ENCODE measurements around the gene METAP2.
"Not testable (repeated sequence)": the region's sequence is repeated elsewhere in the genome, so short reads cannot be mapped to it uniquely, and the experiment has no call there.

METAP2 gene

DNA sequence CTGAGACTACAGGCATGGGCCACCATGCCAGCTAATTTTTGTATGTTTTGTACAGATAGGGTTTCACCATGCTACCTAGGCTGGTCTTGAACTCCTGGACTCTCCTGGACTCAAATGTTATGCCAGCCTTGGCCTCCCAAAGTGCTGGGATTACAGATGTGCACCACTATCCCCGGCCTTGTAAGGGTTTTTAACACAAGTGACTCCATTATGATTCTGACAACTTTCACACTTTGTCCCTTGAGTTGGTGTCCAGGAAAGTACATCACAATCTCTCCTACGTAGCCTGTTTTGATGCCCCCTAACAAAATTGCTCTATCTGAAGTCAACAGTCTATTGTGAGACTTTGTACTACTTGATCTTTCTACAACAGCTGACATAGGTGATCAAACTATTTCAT, 11.4 kb upstream of the METAP2 start:
- no peak for DNase-seq (ENCODE audit: low read depth in 2 of 2)

DNA sequence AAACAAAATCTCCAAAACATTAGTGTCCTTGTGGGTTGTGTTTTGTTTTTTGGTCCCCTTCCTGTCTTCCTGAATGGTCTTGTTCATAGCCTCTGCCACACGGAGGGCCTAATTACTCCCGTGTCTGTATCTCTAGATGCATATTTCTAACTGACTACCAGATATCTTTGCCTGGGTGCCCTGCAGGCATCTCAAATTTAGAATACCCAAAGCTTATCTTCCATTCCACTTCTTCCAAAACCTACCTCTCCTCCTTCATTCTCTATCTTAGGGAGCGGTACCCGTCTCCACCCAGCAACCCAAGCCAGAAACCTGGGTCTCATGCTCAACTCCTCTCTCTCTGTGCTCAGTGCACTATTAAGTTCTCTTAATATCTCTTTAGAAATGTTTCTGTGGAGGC, 10.9 kb upstream of the METAP2 start:
- DNase-seq (ENCODE audit: low read depth in 2 of 2) = no peak

- DNase-seq (ENCODE audit: low read depth in 2 of 2) = not testable (repeated sequence)
Observed at GRCh38 chr12:95463776-95464175, 10.2 kb upstream of the METAP2 start.

- DNase-seq (ENCODE audit: low read depth in 2 of 2) = no peak
Observed at GRCh38 chr12:95465275-95465674, 8.7 kb upstream of the METAP2 start.

- no peak for DNase-seq (ENCODE audit: low read depth in 2 of 2)
Observed at GRCh38 chr12:95470300-95470699, 3.7 kb upstream of the METAP2 start.

- peak in 1 of 2 donors; percentile 7 for DNase-seq (ENCODE audit: low read depth in 2 of 2)
Observed at GRCh38 chr12:95473231-95473883, 595 bp upstream of the METAP2 start.

DNA sequence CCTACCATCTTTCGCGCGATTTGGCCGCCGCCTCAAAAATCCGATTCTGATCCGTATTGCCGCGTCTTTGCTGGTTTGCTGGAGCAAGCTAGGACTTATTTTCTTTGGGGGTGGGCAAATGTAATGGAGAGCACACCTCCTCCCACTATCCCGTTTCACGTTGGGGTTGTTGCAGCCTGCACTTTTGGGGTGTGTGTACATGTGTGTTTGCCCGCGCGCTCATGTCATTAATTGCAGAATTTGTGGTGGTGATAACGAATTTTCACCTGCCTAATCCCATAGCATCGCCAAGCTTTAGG, 657 bp downstream of the METAP2 start:
- DNase-seq (ENCODE audit: low read depth in 2 of 2) = no peak

- no peak for DNase-seq (ENCODE audit: low read depth in 2 of 2)
Observed at GRCh38 chr12:95480230-95480629, 6.3 kb downstream of the METAP2 start.

GRCh38 chr12:95481072-95481471, 7.1 kb downstream of the METAP2 start:
- no peak for DNase-seq (ENCODE audit: low read depth in 2 of 2)

DNA sequence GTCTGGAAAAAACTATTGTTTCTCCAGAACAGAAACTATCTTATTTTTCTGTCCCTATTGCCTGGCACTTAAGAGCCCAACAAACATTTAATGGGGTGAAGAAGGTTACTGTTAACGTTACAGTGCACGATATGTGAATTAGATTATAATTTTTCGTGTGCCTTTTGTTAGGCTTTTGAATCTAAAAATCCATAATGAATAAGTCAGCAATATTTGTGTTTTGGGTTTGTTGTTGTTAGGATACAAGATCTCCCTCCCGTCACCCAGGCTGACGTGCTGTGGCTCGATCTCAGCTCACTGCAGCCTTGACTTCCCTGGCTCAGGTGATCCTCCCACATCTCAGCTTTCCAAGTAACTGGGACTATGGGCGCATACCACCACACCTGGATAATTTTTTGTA, 7.9 kb downstream of the METAP2 start:
- no peak for DNase-seq (ENCODE audit: low read depth in 2 of 2)

DNA sequence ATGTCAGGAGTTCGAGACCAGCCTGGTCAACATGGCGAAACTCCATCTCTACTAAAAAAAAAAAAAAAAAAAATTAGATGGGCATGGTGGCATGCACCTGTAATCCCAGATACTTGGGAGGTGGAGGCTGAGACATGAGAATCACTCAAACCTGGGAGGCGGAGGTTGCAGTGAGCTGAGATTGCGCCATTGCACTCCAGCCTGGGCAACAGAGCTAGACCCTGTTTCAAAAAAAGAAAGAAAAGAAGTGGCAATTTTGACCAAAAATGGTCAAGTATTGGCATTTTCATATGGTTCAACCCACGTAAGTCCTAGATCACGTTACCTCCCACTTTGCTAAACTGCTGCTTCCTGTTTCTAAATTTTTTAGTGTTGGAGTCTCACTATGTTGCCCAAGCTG, 8.6 kb downstream of the METAP2 start:
- not testable (repeated sequence) for DNase-seq (ENCODE audit: low read depth in 2 of 2)

DNA sequence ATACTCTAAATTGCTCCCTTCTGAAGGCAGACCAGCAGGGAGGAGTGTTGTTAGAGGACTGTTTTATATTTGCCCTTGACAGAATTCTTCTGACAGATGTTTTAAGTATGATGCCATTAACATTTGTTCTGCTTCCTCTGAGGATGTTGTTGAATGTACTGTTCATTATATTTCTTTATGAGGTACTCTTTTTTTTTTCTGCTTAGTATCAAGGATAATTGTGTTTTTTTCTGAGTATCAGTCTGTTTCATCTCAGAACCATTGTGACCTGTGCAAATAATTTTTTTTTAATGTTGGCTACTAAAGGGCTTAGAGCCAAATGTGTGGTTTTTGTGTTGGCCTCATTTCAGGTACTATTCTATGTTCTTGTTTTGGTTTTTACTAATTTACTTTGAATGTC, 10.6 kb downstream of the METAP2 start:
- DNase-seq (ENCODE audit: low read depth in 2 of 2) = no peak

DNA sequence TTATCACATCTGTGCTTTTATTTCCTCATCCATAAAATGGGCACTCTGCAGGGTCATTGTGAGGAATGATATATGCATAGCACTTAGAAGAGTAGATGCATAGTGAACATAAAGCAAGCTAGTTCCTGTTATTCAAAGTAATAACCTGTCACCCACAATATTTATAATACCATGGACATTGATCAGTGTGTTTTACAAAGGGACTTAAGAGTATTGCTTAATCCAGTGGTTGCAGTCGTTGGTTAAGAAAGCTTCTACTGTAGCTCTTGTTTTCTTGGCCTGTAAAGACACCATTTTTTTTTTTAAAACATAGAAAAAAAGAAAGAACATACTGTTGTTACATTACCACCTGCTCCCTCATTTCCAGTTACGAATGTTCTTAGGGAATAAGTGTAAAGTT, 13.1 kb downstream of the METAP2 start:
- no peak for DNase-seq (ENCODE audit: low read depth in 2 of 2)

DNA sequence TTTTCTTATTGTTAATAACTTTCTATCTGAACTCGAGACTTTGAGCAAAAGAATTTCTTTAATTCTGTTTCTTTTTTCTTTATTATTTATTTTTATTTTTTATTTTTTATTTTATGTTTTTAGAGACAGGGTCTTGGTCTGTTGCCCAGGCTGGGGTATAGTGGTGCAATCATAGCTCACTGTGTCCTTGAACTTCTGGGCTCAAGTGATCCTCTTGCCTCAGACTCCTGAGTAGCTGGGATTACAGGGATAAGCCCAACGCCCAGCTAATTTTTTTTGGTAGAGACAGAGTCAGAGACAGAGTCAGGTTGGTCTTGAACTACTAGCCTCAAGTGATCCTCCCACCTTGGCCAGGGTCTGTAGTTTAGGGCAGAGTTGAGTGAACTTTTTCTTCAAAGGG, 18.5 kb downstream of the METAP2 start:
- DNase-seq (ENCODE audit: low read depth in 2 of 2) = no peak

DNA sequence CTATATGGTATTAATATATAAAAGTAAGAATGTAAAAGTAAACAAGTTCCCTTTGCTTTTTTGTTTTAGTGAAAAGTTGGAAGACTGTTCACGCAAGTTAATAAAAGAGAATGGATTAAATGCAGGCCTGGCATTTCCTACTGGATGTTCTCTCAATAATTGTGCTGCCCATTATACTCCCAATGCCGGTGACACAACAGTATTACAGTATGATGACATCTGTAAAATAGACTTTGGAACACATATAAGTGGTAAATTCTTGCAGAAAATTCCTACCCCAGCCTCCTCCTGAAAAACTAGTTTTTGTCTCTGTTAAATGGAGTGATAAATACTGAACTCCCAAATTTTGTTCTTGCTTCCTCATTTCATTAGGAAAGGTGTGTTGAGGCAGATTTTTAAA, 20.9 kb downstream of the METAP2 start:
- DNase-seq (ENCODE audit: low read depth in 2 of 2) = no peak

DNA sequence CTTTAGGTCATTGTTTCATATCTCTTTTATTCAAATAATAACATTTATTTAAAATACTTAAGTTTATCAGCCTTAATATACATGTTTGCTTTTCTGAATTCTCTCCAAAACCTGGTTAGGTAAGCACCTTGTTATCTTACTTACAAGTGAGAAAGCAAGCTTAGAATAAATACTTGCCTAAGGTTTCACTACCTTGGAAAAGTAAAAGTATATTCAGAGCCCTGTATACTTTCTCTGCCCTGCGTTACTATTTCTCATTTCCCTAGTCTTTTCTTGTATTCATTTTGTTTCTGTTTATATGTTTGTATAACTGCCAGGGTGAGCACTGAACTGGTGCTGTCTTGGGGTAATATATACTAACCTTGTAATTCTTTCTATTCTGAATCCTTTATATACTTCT, 21.5 kb downstream of the METAP2 start:
- DNase-seq (ENCODE audit: low read depth in 2 of 2) = no peak

- no peak for DNase-seq (ENCODE audit: low read depth in 2 of 2)
Observed at GRCh38 chr12:95497031-95497430, 23.1 kb downstream of the METAP2 start.

GRCh38 chr12:95498968-95499367, 25.0 kb downstream of the METAP2 start:
- no peak for DNase-seq (ENCODE audit: low read depth in 2 of 2)

DNA sequence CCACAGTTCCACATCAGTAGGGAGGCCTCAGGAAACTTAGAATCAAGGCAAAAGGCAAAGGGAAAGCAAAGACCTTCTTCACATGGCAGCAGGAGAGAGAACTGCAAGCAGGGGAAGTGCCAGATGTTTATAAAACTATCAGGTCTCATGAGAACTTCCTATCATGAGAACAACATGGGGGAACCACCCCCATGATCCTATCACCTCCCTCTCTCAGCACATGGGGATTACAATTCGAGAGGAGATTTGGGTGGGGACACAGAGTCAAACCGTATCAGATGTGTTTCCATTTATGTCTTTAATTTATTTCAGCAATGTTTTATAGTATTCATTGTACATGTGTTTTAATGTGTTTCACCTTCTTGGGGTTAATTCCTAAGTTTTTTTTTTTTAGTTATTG, 25.8 kb downstream of the METAP2 start:
- DNase-seq (ENCODE audit: low read depth in 2 of 2) = no peak

DNA sequence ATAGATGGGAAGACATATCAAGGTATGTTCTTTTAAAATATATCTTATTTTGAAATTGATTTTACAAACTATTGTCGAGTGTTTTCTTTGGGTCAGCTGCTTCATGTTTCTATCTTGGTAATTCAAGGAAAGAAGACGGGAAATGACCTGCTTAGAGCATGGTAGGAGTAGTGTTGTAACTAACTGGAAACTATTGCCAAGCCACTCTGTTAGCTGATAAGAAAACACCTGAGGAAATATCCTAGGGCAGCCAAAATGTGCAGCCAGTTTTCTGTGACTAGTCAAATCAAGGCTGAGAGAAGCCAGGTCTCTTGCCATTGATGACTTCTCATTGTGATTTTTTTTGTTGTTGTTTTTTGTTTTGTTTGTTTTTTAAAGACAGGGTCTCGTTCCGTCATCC, 30.2 kb downstream of the METAP2 start:
- DNase-seq (ENCODE audit: low read depth in 2 of 2) = no peak

DNA sequence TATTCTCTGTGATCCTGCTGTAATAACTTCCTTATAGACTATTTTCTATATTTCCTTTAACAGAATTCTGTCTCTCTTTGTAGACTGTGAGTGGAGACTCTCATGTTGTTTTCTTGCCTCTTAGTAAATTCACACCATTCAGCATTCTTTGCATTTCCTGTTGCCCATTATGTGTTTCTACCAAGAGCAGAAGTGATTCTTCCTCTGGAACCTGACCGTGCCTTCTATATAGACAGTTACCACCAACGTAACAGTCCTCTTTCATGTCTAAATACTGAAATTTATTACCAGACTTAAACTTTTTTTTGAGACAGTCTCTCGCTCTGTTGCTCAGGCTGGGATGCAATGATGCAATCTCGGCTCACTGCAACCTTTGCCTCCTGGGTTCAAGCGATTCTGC, 31.1 kb downstream of the METAP2 start:
- DNase-seq (ENCODE audit: low read depth in 2 of 2) = no peak

DNA sequence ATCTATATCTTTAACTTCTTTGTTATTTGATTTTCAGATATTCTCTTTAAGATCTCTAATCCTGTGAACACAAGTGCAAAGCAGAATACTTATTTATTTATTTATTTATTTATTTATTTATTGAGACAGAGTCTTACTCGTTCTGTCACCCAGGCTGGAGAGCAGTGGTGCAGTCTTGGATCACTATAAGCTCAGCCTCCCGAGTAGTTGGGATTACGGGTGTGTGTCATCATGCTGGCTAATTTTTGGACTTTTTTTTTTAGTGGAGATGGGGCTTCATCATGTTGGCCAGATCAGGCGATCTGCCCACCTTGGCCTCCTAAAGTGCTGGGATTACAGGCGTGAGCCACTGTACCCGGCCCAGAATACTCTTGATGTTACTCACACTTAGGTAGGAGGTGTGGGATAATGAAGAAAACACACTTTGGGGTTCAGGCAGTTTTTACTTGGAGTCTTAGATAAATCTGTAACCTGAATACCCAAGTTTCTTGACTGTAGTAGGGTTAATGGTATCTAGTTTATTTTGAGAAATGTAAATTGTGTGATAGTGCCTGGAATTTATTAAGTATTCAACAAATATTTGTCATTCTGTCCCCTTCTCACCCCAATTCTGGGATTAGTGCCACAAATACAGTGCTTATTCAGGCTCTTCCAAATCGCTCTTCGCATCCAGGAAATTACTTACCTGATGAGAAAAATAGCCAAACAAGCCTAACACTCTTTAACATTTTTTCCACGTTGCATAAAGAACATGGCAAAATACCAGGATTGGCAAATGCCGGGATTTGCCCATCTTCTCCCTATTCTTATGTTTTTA, 33.0 kb downstream of the METAP2 start:
- no peak for DNase-seq (ENCODE audit: low read depth in 2 of 2)

- no peak for DNase-seq (ENCODE audit: low read depth in 2 of 2)
Observed at GRCh38 chr12:95509300-95509699, 35.3 kb downstream of the METAP2 start.

- DNase-seq (ENCODE audit: low read depth in 2 of 2) = no peak
Observed at GRCh38 chr12:95511977-95512376, 38.0 kb downstream of the METAP2 start.
